H9 (cell line): ENCODE measurements around the gene SLC7A6. TPM values are rescaled to one million over a fixed set of nuclear protein-coding genes. Genes with fewer than 3 reads are reported as not detected.

Source experiments
- DNase-seq: peaks from one replicate; pipeline ENCODE4 v3.0.0-alpha.2; 2017
- H2AFZ ChIP-seq: one replicate; pipeline ENCODE4 v1.6.1; 2013; ENCODE audit warnings: mild to moderate bottlenecking, low read length, control low read depth, moderate library complexity
- H2AK5ac ChIP-seq: 2 replicates; pipeline ENCODE4 v1.6.1; 2013; ENCODE audit warnings: low read length, control low read depth, mixed read lengths; ENCODE audit not compliant: insufficient read length
- H2BK120ac ChIP-seq: one replicate; pipeline ENCODE4 v1.6.1; 2013; ENCODE audit warnings: low read depth, mild to moderate bottlenecking, low read length, control low read depth, inconsistent platforms; ENCODE audit not compliant: poor library complexity, severe bottlenecking
- H2BK12ac ChIP-seq: 2 replicates; pipeline ENCODE4 v1.6.1; 2013; ENCODE audit warnings: low read length, control low read depth, mixed read lengths, low read depth; ENCODE audit not compliant: insufficient read length
- H2BK15ac ChIP-seq: 2 replicates; pipeline ENCODE4 v1.6.1; 2013; ENCODE audit warnings: low read depth, low read length, control low read depth
- H2BK20ac ChIP-seq: one replicate; pipeline ENCODE4 v1.6.1; 2013; ENCODE audit warnings: low read depth, mild to moderate bottlenecking, low read length, control low read depth, inconsistent platforms; ENCODE audit not compliant: poor library complexity, severe bottlenecking
- H2BK5ac ChIP-seq: 2 replicates; pipeline ENCODE4 v1.6.1; 2013; ENCODE audit warnings: low read length, control low read depth, mixed read lengths; ENCODE audit not compliant: insufficient read length
- H3K14ac ChIP-seq: 2 replicates; pipeline ENCODE4 v1.6.1; 2013; ENCODE audit warnings: low read length, control low read depth; ENCODE audit not compliant: insufficient read depth
- H3K18ac ChIP-seq: 2 replicates; pipeline ENCODE4 v1.6.1; 2013; ENCODE audit warnings: low read depth, mild to moderate bottlenecking, mixed read lengths, low read length, control low read depth; ENCODE audit not compliant: insufficient read length
- H3K23ac ChIP-seq: 2 replicates; pipeline ENCODE4 v1.6.1; 2013; ENCODE audit warnings: low read length, control low read depth, mixed read lengths, low read depth; ENCODE audit not compliant: insufficient read length
- H3K23me2 ChIP-seq: 2 replicates; pipeline ENCODE4 v1.6.1; 2013; ENCODE audit warnings: low read depth, mild to moderate bottlenecking, mixed read lengths, low read length, control low read depth; ENCODE audit not compliant: insufficient read length, poor library complexity, severe bottlenecking
- H3K27ac ChIP-seq: 2 replicates; pipeline ENCODE4 v1.5.1; 2013; ENCODE audit warnings: low read length, control low read depth, mixed read lengths, low read depth; ENCODE audit not compliant: insufficient read length
- H3K27me3 ChIP-seq: 2 replicates; pipeline ENCODE4 v1.6.1; 2013; ENCODE audit warnings: low read length, control low read depth, inconsistent platforms; ENCODE audit not compliant: insufficient read depth
- H3K4ac ChIP-seq: 2 replicates; pipeline ENCODE4 v1.6.1; 2013; ENCODE audit warnings: low read depth, mild to moderate bottlenecking, control low read depth, inconsistent platforms, low read length, moderate library complexity
- H3K4me1 ChIP-seq: 2 replicates; pipeline ENCODE4 v1.6.1; 2013; ENCODE audit warnings: low read length, control low read depth, inconsistent platforms; ENCODE audit not compliant: insufficient read depth
- H3K4me2 ChIP-seq: 2 replicates; pipeline ENCODE4 v1.6.1; 2013; ENCODE audit warnings: low read length, control low read depth, mixed read lengths; ENCODE audit not compliant: insufficient read length, insufficient read depth
- H3K56ac ChIP-seq: 2 replicates; pipeline ENCODE4 v1.6.1; 2013; ENCODE audit warnings: low read depth, mild to moderate bottlenecking, mixed read lengths, low read length, control low read depth; ENCODE audit not compliant: insufficient read length
- H3K79me1 ChIP-seq: 2 replicates; pipeline ENCODE4 v1.6.1; 2013; ENCODE audit warnings: low read depth, mild to moderate bottlenecking, moderate library complexity, low read length, control low read depth, inconsistent platforms; ENCODE audit not compliant: insufficient read depth, poor library complexity, severe bottlenecking
- H3K79me2 ChIP-seq: 2 replicates; pipeline ENCODE4 v1.6.1; 2013; ENCODE audit warnings: low read length, control low read depth, inconsistent platforms; ENCODE audit not compliant: insufficient read depth
- H3K9ac ChIP-seq: 2 replicates; pipeline ENCODE4 v1.6.1; 2013; ENCODE audit warnings: low read length, control low read depth, mixed read lengths; ENCODE audit not compliant: insufficient read length; ENCODE audit errors: extremely low read depth
- H3K9me3 ChIP-seq: one replicate; pipeline ENCODE4 v1.6.1; 2013; ENCODE audit warnings: low read depth, low read length, inconsistent platforms; ENCODE audit not compliant: control insufficient read depth
- H3T11ph ChIP-seq: one replicate; pipeline ENCODE4 v1.6.1; 2013; ENCODE audit warnings: mild to moderate bottlenecking, low read length, control low read depth, inconsistent platforms
- H4K20me1 ChIP-seq: one replicate; pipeline ENCODE4 v1.6.1; 2013; ENCODE audit not compliant: control insufficient read depth, insufficient read length, insufficient read depth
- H4K5ac ChIP-seq: 2 replicates; pipeline ENCODE4 v1.6.1; 2013; ENCODE audit warnings: low read depth, mild to moderate bottlenecking, mixed read lengths, low read length, control low read depth; ENCODE audit not compliant: insufficient read length
- H4K8ac ChIP-seq: replicated peaks from 2 replicates; pipeline ENCODE4 v1.6.1; 2013; ENCODE audit warnings: low read length, control low read depth, mixed read lengths, low read depth; ENCODE audit not compliant: insufficient read length
- H4K91ac ChIP-seq: 2 replicates; pipeline ENCODE4 v1.6.1; 2013; ENCODE audit warnings: low read depth, mild to moderate bottlenecking, moderate library complexity, mixed read lengths, low read length, control low read depth; ENCODE audit not compliant: insufficient read length
- H3K27ac Mint-ChIP-seq, 3 experiments: 2 replicates in 2 of 3; 3 replicates in 1 of 3; pipeline ENCODE4 v1.8.0; 2020 to 2021; ENCODE audit warnings: mixed read lengths in 3 of 3, mild to moderate bottlenecking in 1 of 3, moderate library complexity in 1 of 3
- H3K27me3 Mint-ChIP-seq: 2 replicates; pipeline ENCODE4 v1.8.0; 2021; ENCODE audit warnings: low read depth, mild to moderate bottlenecking, moderate library complexity, mixed read lengths
- H3K36me3 Mint-ChIP-seq, 3 experiments: 2 replicates in 2 of 3; 3 replicates in 1 of 3; pipeline ENCODE4 v1.8.0; 2020 to 2021; ENCODE audit warnings: low read depth in 3 of 3, mixed read lengths in 3 of 3; ENCODE audit not compliant: insufficient read depth in 1 of 3
- H3K4me1 Mint-ChIP-seq, 2 experiments: 2 replicates each; pipeline ENCODE4 v1.8.0; 2020; ENCODE audit warnings: mixed read lengths in 2 of 2
- H3K4me3 Mint-ChIP-seq, 2 experiments: 2 replicates in 1 of 2; 3 replicates in 1 of 2; pipeline ENCODE4 v1.8.0; 2020 to 2021; ENCODE audit warnings: mild to moderate bottlenecking in 2 of 2, mixed read lengths in 2 of 2, moderate library complexity in 1 of 2
- H3K9me3 Mint-ChIP-seq, 2 experiments: 2 replicates in 1 of 2; 3 replicates in 1 of 2; pipeline ENCODE4 v1.8.0; 2020; ENCODE audit warnings: mild to moderate bottlenecking in 2 of 2, mixed read lengths in 2 of 2, moderate library complexity in 1 of 2
- CTCF ChIP-seq: fragments of 200-600 bp; sonication (generic); conservative IDR thresholded peaks from 3 replicates; pipeline ENCODE4 v1.8.0; 2021; ENCODE audit warnings: antibody characterized with exemption, mild to moderate bottlenecking
- WGBS: extraction: QIAGEN DNeasy Blood & Tissue Kit; methylation state at CpG from one replicate; pipeline ENCODE4 v1.1.7; 2013; ENCODE audit warnings: missing lambda C conversion rate, low lambda C conversion rate, mixed read lengths; ENCODE audit not compliant: insufficient read length; ENCODE audit errors: extremely low coverage; 5-methylcytosine and 5-hydroxymethylcytosine counted together
- total RNA-seq: library from RNA; stranded (reverse); gene quantifications from 2 replicates; pipeline ENCODE4 v1.2.1, GENCODE V29; 2021

Gene SLC7A6
- total RNA-seq, 1 experiment from 2014 or later: 21.1 TPM

- no peak overlapping the region for H3K4me3 Mint-ChIP-seq
- WGBS: no CpG with 5 or more reads among the region's 4 CpGs
- H4K20me1 ChIP-seq: peaks cover 3% of the 10 kb centered on the region
- DNase-seq: no peak
- H4K5ac ChIP-seq: no peak overlapping the region
- no peaks in the 10 kb centered on the region for H3K79me2 ChIP-seq
- no peak overlapping the region for H2AK5ac ChIP-seq
- no peak overlapping the region for H2BK120ac ChIP-seq
- H3K56ac ChIP-seq: no peak overlapping the region
- H3K27me3 Mint-ChIP-seq: no peaks in the 10 kb centered on the region
- H3K27me3 ChIP-seq: no peaks in the 10 kb centered on the region
- H3K4me1 Mint-ChIP-seq: peaks cover 1 to 4% of the 10 kb centered on the region in 2 experiments
- no peak overlapping the region for H4K8ac ChIP-seq
- no peak overlapping the region for H3K9ac ChIP-seq
- no peak overlapping the region for H3K4ac ChIP-seq
- H2AFZ ChIP-seq: no peak overlapping the region
- H2BK20ac ChIP-seq: no peak overlapping the region
- H3K4me1 ChIP-seq: no peaks in the 10 kb centered on the region
- H3K23me2 ChIP-seq: no peaks in the 10 kb centered on the region
- no peak for TF ChIP-seq CTCF
- no peak overlapping the region for H4K91ac ChIP-seq
- no peak overlapping the region for H3K23ac ChIP-seq
- H2BK15ac ChIP-seq: no peak overlapping the region
- H3K79me1 ChIP-seq: no peaks in the 10 kb centered on the region
- H2BK12ac ChIP-seq: no peak overlapping the region
- no peak overlapping the region for H3K27ac ChIP-seq
- H3K9me3 Mint-ChIP-seq: no peaks in the 10 kb centered on the region; a peak in 1 of 5 replicates
- H3T11ph ChIP-seq: no peak overlapping the region
- no peaks in the 10 kb centered on the region for H3K9me3 ChIP-seq
- H3K27ac Mint-ChIP-seq: peak overlapping the region in 1 of 3 experiments; percentile 53; a peak in 2 of 7 replicates
- H3K36me3 Mint-ChIP-seq: peaks cover 21 to 78% (median 71%) of the 10 kb centered on the region in 3 experiments; a peak in 6 of 7 replicates
- H3K14ac ChIP-seq: no peak overlapping the region
- no peak overlapping the region for H3K18ac ChIP-seq
- H2BK5ac ChIP-seq: no peak overlapping the region
- no peak overlapping the region for H3K4me2 ChIP-seq
Observed at GRCh38 chr16:68347605-68348004, 83.3 kb downstream of the SLC7A6 start.
